ENCODE data around the gene PPP2R3A. TPM values are rescaled to one million over a fixed set of nuclear protein-coding genes. Genes with fewer than 3 reads are reported as not detected.
"Not testable (repeated sequence)": the region's sequence is repeated elsewhere in the genome, so short reads cannot be mapped to it uniquely, and the experiment has no call there.

The PPP2R3A gene
- total and polyA plus RNA-seq, 12 donors, result 2.1 to 23.1 (median 14.3) TPM

GRCh38 chr3:136110481-136110880 lies 145.0 kb downstream of the PPP2R3A start:
- H3K4me1 ChIP-seq (replicated peaks in 1 of 2), result no peaks in the 10 kb centered on the region
- no peak overlapping the region for H3K27ac ChIP-seq
- H3K9me3 ChIP-seq (replicated peaks in 1 of 3), result no peaks in the 10 kb centered on the region
- no peak for DNase-seq
- no peak overlapping the region for H3K4me3 ChIP-seq
- no peaks in the 10 kb centered on the region for H3K36me3 ChIP-seq (replicated peaks in 1 of 2)
- WGBS, 4 donors, result 91 to 97% (median 93%) methylated on average over 2 of the region's 2 CpGs
- TF ChIP-seq POLR2A (IDR thresholded peaks at IDR 0.05), result no peak
- no peaks in the 10 kb centered on the region for H3K27me3 ChIP-seq
- intact Hi-C loops (cut with DNase I), result no loop called here

- Histone ChIP-seq H3K4me3 (no peak overlapping the region), H3K4me1 (replicated peaks in 1 of 2) (no peaks in the 10 kb centered on the region), H3K27me3 (no peaks in the 10 kb centered on the region), H3K27ac (no peak overlapping the region), H3K9me3 (replicated peaks in 1 of 3) (no peaks in the 10 kb centered on the region), H3K36me3 (replicated peaks in 1 of 2) (no peaks in the 10 kb centered on the region)
- 98 to 100% (median 99%) methylated on average over 2 of the region's 2 CpGs for WGBS, 4 donors
- intact Hi-C loops (cut with DNase I), result no loop called here
- TF ChIP-seq POLR2A (IDR thresholded peaks at IDR 0.05), result no peak
- TF ChIP-seq CTCF (IDR thresholded peaks at IDR 0.05), result no peak
- no peak for DNase-seq
These were observed 148.9 kb downstream of the PPP2R3A start for GRCh38 chr3:136114421-136114820.

- WGBS, 4 donors, result 90 to 100% (median 98%) methylated on average over 1 of the region's 1 CpG
- H3K27me3 ChIP-seq; H3K36me3 ChIP-seq (replicated peaks in 1 of 2); intact Hi-C loops (cut with DNase I); H3K4me3 ChIP-seq; DNase-seq; H3K27ac ChIP-seq; H3K4me1 ChIP-seq (replicated peaks in 1 of 2); H3K9me3 ChIP-seq (replicated peaks in 1 of 3): not testable (repeated sequence)
These were observed 153.8 kb downstream of the PPP2R3A start for GRCh38 chr3:136119332-136119731.

- DNase-seq; H3K4me1 ChIP-seq (replicated peaks in 1 of 2); H3K36me3 ChIP-seq (replicated peaks in 1 of 2); H3K27me3 ChIP-seq; H3K27ac ChIP-seq; intact Hi-C loops (cut with DNase I); H3K4me3 ChIP-seq; H3K9me3 ChIP-seq (replicated peaks in 1 of 3): not testable (repeated sequence)
- WGBS, 4 donors, result 88 to 94% (median 90%) methylated on average over 5 of the region's 5 CpGs
These were observed 154.3 kb downstream of the PPP2R3A start for GRCh38 chr3:136119783-136120182.

GRCh38 chr3:136120373-136121348 lies 155.1 kb downstream of the PPP2R3A start:
- intact Hi-C loops (cut with DNase I), result no loop called here
- no peaks in the 10 kb centered on the region for H3K9me3 ChIP-seq (replicated peaks in 1 of 3)
- no peak overlapping the region for H3K4me3 ChIP-seq
- no peak for DNase-seq
- WGBS, 4 donors, result 94 to 98% (median 97%) methylated on average over 8 of the region's 8 CpGs
- TF ChIP-seq CTCF (IDR thresholded peaks at IDR 0.05) (no peak), POLR2A (IDR thresholded peaks at IDR 0.05) (no peak)
- H3K27ac ChIP-seq, result no peak overlapping the region
- no peaks in the 10 kb centered on the region for H3K36me3 ChIP-seq (replicated peaks in 1 of 2)
- H3K4me1 ChIP-seq (replicated peaks in 1 of 2), result no peaks in the 10 kb centered on the region
- no peaks in the 10 kb centered on the region for H3K27me3 ChIP-seq
